ENCODE measurements around the gene CCDC57. TPM values are rescaled to one million over a fixed set of nuclear protein-coding genes. Genes with fewer than 3 reads are reported as not detected.

The CCDC57 gene
- polyA plus RNA-seq, 3 donors, result 17.1 to 43.8 (median 20.1) TPM

DNA sequence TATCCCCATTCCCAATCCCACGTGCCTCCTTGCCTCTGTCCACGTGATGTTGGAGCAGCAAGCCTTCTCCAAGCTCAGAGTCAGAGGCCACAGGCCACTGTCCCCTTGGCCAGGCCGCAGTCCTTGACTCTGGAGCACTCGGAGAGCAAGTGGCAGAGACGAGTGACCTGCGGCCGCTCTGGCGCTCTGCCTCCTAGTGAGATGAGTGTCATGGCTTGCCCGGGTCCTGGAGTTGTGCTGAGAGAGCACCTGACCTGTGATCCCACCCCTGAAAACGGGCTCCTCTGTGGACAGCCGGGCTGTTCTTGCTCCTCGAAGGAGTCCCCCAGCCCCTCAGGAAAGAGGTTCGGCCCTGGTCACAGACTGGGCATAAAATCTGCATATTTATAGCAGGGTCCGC lies 104.6 kb downstream of the CCDC57 start:
- Mint-ChIP-seq H3K27me3 (ENCODE audit: low read depth in 3 of 3) (peaks cover 0 to 3% (median 0%) of the 10 kb centered on the region in 3 donors), H3K36me3 (peaks cover 2 to 4% of the 10 kb centered on the region in 2 donors), H3K4me1 (peaks cover 27% of the 10 kb centered on the region), H3K9me3 (no peaks in the 10 kb centered on the region), H3K4me3 (no peak overlapping the region), H3K27ac (no peak overlapping the region)
- Histone ChIP-seq H3K9ac (ENCODE audit: insufficient read depth, low read length, poor library complexity, severe bottlenecking) (no peak overlapping the region), H3K36me3 (replicated peaks in 1 of 2; ENCODE audit: control insufficient read depth in 1 of 2, insufficient read depth in 2 of 2, low read length in 2 of 2) (no peaks in the 10 kb centered on the region), H3K4me3 (replicated peaks in 1 of 3; ENCODE audit: low read depth in 2 of 3, low read length in 3 of 3) (no peak overlapping the region), H3K9me3 (replicated peaks in 1 of 2; ENCODE audit: control insufficient read depth in 1 of 2, insufficient read depth in 1 of 2, low read length in 2 of 2) (no peaks in the 10 kb centered on the region), H2AFZ (ENCODE audit: insufficient read depth, low read depth, low read length, poor library complexity, severe bottlenecking) (no peak overlapping the region), H3K79me2 (ENCODE audit: insufficient read depth, low read length) (no peaks in the 10 kb centered on the region), H3K4me2 (replicated peaks; ENCODE audit: extremely low read depth, low read length, poor library complexity, severe bottlenecking) (no peak overlapping the region), H4K20me1 (ENCODE audit: insufficient read depth, low read length) (no peaks in the 10 kb centered on the region), H3K27ac (ENCODE audit: low read depth in 1 of 2, low read length in 2 of 2) (no peak overlapping the region), H3K4me1 (ENCODE audit: control insufficient read depth in 1 of 2, insufficient read depth in 2 of 2, low read length in 2 of 2) (peaks cover 24% of the 10 kb centered on the region in 2 donors), H3K27me3 (ENCODE audit: control insufficient read depth in 2 of 2, insufficient read depth in 2 of 2, low read length in 2 of 2) (no peaks in the 10 kb centered on the region)
- DNase-seq, result no peak
- 94% methylated on average over 14 of the region's 14 CpGs for WGBS (ENCODE audit: insufficient coverage)
- intact Hi-C loops (cut with micrococcal nuclease), result no loop called here
- no peak for TF ChIP-seq CTCF (IDR thresholded peaks at IDR 0.05)

DNA sequence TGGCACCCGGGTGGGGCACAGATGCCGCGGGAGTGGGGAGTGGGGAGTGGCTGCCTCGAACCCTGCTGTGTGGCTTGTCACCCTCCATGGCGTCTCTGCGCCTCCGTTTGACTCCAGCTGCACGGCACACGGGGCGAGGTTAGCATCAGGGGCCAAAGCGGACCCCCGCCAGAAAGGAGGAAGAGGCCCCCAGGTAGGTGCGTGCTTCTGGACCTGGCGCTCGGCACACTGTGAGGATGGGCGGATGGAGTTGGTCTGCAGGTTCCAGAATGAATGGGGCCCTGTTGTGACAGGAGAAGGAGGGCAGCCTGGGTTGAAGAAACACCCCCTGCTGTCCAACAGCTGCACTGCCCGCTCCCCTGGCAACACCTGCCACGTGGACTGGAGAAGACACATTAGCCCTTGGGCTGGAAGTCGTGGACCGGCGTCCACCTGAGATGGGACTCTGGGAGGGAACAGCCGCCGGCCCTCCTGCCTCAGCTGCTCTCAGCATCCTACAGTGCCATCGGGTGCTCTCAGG lies 105.2 kb downstream of the CCDC57 start:
- H4K20me1 ChIP-seq (ENCODE audit: insufficient read depth, low read length), result no peaks in the 10 kb centered on the region
- no peaks in the 10 kb centered on the region for H3K9me3 Mint-ChIP-seq
- H2AFZ ChIP-seq (ENCODE audit: insufficient read depth, low read depth, low read length, poor library complexity, severe bottlenecking), result peak overlapping the region; percentile 95
- 85% methylated on average over 24 of the region's 24 CpGs for WGBS (ENCODE audit: insufficient coverage)
- H3K4me1 Mint-ChIP-seq, result peaks cover 29% of the 10 kb centered on the region
- H3K36me3 ChIP-seq (replicated peaks in 1 of 2; ENCODE audit: control insufficient read depth in 1 of 2, insufficient read depth in 2 of 2, low read length in 2 of 2), result no peaks in the 10 kb centered on the region
- no peak overlapping the region for H3K4me3 Mint-ChIP-seq
- DNase-seq, result peak in 1 of 3 donors; percentile 8
- intact Hi-C loops (cut with micrococcal nuclease), result no loop called here
- peak overlapping the region; percentile 78 for H3K4me2 ChIP-seq (replicated peaks; ENCODE audit: extremely low read depth, low read length, poor library complexity, severe bottlenecking)
- peaks cover 2 to 3% of the 10 kb centered on the region in 2 donors for H3K36me3 Mint-ChIP-seq
- peak overlapping the region in 1 of 3 experiments; percentile 80 for H3K4me3 ChIP-seq (replicated peaks in 1 of 3; ENCODE audit: low read depth in 2 of 3, low read length in 3 of 3)
- H3K9ac ChIP-seq (ENCODE audit: insufficient read depth, low read length, poor library complexity, severe bottlenecking), result peak overlapping the region; percentile 76
- no peaks in the 10 kb centered on the region for H3K9me3 ChIP-seq (replicated peaks in 1 of 2; ENCODE audit: control insufficient read depth in 1 of 2, insufficient read depth in 1 of 2, low read length in 2 of 2)
- TF ChIP-seq CTCF (IDR thresholded peaks at IDR 0.05), result peak; percentile 33
- H3K79me2 ChIP-seq (ENCODE audit: insufficient read depth, low read length), result no peaks in the 10 kb centered on the region
- peaks cover 24% of the 10 kb centered on the region in 2 donors for H3K4me1 ChIP-seq (ENCODE audit: control insufficient read depth in 1 of 2, insufficient read depth in 2 of 2, low read length in 2 of 2)
- H3K27me3 ChIP-seq (ENCODE audit: control insufficient read depth in 2 of 2, insufficient read depth in 2 of 2, low read length in 2 of 2), result no peaks in the 10 kb centered on the region
- H3K27me3 Mint-ChIP-seq (ENCODE audit: low read depth in 3 of 3), result peaks cover 0 to 3% (median 0%) of the 10 kb centered on the region in 3 donors
- peak overlapping the region; percentile 86 to 87 for H3K27ac ChIP-seq (ENCODE audit: low read depth in 1 of 2, low read length in 2 of 2)
- H3K27ac Mint-ChIP-seq, result peak overlapping the region in 2 of 7 donors; percentile 46 to 61

Measured in CD14-positive monocyte (primary cell).